ENCODE measurements around the gene LCN9.

The LCN9 gene

DNA sequence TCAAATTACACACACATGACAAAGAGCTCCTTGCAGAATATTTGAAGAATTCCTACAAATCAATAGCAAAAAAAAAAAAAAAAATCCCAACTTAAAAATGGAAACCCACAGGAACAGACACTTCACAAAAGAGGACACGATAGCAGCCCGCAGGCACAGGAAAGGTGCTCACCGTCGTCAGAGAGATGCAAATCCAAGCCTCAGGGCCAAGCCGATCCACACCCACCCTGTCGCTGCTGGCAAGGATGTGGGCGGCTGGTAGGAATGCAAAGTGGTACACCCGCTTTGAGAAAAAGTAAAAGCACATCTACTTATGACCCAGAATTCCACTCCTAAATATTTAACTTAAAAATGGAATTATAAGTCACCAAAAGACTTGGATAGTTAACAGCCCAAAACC, 10.8 kb downstream of the LCN9 start:
- no peak for FAIRE-seq

DNA sequence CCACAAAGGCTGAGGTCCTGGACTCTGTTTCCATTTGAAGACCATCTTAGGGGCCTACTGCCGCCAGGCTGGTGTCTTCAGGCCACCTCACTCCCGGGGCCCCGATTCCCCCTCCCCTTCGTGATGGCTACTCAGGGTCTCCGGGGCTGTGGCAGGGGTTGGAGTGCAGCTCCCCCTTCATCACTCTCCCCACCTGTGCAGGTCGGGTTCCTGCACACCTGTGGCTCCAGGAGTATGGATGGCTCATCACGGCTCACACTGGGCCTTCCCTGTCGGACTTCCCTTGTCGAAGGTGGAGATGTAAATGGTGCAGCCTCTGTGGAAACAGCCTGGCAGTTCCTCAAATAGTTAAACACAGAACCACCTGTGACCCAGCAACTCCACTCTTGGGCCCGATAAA, 11.9 kb downstream of the LCN9 start:
- no peak for FAIRE-seq

DNA sequence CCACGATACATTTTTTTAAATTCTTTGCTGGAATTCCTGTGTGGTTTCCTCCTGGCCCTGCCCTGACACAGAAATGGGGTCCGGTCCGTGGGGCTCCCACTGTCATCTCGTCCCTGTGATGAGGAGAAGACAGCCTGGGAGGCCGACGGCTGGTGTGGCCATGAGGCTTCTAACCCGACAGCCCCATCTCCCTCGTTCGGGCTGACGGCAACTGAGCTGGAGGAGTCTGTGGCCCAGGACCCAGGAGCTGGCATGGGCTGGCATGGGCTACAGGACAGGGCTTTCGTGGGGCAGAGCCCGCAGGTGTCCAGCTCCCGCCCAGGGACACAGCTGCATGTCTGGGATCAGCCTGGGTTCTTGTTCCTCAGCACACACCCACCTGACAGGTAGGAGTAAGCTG, 13.8 kb downstream of the LCN9 start:
- no peak for FAIRE-seq

DNA sequence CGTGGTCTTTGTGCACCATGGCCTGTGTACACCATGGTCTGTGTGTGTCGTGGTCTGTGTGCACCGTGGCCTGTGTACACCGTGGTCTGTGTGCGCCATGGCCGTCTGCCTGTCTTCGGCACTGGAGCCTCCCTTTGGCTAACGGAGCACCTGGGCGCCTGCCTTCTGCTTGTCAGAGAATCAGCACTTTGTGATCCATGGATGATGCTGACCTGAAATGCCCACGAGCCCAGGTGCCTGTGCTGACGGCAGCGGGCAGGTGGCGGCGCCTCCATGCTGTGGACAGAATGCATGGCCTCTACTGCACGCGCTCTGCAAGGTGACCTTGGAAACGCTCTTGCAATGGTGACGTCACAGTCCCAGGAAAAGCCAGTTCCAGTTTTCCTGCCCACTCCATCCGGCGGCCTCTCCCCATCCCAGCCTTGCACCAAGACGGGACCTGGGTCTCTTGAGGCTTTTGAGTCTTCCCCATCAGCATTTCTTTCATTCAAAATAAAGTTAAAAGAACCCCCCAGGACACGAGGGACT, 14.6 kb downstream of the LCN9 start:
- no peak for FAIRE-seq

DNA sequence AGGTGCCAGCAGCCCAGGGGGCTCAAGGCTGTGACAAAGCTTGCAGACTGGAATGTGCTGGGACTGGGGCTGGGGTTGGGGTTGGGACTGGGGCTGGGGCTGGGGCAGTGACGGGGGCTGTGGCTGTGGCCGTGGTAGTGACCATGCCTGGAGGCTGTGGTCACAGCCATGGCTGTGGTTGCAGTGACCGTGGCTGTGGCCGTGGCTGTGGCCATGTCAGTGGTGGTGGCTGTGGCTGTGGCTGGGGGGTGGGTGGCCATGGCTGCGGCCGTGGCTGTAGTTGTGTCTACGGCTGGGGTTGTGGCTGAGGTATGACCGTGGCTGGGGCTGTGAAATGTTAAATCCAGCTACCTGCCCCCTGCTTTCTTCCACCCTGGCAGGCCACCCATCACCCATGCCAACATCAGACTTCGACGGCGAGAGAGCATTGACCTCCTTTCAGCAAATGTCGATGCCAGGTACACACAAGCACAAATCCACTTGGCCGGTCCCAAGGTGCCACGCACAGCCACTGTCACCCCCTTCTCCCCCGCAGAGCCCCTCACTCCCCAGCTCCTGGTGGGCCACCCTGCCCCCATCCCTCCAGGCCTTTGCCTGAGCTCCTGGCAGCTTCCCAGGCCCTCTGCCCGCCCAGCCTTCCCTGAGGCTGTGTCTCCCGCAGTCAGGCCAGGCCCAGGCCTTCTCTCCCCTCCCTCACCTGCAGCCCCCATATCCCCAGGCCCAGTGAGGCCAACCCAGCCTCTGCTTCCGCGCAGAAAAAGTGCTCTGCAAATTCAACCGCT, 15.3 kb downstream of the LCN9 start:
- FAIRE-seq, result no peak

DNA sequence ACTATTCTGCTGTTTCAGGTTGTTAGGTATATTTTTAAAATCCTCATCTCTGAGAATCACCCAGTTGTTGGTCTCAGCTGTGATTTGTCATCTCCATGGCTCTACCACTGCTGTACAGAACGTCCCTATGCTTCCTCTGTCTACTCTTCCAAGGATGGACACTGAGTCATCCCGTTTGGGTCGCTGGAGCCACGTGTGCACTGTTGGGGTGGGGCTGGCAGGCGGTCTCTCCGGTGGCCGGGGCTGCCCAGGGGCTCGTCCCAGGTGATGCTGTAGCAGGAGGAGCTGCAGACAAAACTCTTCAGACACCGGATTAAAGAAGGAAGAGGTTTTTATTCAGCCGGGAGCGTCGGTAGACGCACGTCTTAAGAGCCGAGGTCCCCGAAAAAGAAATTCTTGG, 16.9 kb downstream of the LCN9 start:
- no peak for FAIRE-seq

DNA sequence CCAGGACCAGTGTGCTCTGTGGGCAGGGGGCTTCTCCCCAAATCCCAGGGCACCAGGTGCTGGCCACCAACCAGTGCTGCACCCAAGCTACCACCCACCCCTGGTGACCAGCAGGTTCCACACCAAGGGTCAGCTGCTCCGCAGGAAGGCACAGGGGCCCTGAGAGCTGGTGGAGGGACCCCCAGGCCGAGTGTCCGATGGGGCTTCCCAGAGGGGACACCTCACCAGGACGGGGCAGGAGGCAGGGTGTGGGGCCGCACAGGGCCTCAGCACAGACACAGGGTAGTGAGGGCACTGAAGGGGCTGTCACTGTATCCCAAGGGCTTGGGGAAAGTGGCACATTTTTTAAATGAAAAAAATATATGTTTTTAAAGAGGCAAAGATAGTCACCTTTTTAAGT, 18.1 kb downstream of the LCN9 start:
- FAIRE-seq, result no peak

DNA sequence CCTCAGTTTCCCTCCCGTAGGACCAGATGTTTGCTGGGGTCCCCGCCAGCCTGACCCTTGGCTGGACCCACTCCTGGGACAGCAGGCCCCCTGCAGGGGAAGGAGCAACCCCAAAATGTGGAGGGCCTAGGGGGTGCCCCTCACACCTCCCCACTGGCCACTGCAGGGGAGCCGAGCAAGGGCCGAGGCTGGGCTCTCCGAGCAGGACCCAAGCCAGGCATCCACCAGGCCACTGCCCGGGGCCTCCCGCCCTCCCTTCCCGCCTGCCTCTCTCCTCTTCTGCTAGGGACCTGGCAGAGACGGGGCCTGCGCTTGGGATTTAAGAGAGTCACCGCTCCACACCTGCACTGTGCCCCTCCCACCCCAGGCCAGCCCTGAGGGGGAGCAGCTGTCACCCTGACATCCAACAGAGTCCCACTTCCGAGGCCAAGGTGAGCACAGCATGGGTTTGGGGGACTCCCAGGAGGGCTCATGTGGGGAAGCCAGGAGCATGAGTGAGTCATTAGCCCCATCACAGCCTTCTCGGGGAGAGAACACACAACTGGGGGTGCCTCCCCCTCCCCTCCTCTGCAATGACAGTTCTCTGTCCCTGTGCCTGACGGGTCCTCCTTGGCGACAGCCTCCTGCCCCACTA, 20.4 kb downstream of the LCN9 start:
- no peak for FAIRE-seq

DNA sequence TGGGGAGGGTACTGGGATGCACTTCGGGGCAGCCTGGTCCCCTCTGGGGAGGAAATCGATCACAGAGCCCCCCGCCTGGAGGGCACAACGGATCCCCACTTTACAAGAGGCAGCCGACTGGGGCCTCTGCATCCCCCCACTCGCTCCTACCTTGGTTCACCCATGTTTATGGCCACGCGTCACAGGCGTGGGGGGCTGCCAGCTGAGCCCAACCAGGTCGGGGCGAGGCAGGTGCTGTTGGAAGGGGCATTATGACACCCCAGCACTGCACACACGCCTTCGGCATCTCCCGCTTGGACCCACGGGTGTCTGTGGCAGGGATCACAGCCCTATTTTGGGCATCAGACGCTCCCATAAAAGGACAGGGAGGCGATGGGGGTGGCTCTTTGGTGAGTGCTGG, 21.6 kb downstream of the LCN9 start:
- no peak for FAIRE-seq

- FAIRE-seq, result no peak
Measured at GRCh38 chr9:135687216-135687615, 24.1 kb downstream of the LCN9 start.

DNA sequence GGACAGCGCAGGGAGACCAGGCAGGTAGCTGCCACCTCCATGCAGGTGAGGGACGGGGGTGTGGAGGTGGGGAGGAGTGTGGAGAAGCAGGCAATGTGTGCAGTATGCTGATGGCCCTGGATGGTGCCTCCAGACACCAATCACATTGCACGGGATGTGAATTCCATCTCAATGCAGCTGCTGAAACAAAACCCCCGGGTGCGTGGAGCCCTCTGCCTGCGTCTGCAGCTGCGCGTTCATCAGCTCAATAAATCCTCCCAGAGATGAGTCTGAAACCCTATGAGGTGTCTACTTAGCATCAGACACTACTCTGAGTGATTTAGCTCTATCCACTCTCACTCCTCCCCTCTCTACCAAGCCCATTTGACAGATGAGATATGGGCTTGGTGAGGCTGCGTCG, 25.9 kb downstream of the LCN9 start:
- no peak for FAIRE-seq

- FAIRE-seq, result no peak
Measured at GRCh38 chr9:135690836-135691570, 27.9 kb downstream of the LCN9 start.

DNA sequence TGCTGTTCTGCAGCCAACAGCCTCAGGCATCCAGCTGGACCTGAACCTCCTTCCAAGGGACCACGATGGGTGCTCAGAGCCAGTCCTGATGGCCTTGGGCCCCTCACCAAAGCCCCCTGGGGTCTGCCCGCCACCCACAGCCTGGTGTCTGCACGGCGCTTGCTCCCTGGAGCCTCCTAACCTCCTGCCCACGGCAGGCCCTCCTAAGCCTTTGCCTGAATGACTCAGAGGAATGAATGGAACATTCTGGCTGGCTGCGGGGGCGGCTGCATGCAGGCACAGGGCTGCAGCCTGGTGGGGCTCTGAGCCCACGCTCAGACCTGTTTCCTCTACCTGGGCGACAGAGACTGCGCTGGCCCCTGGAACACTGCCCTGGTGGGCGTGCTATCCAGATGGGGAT, 29.3 kb downstream of the LCN9 start:
- FAIRE-seq, result no peak

- FAIRE-seq, result no peak
Measured at GRCh38 chr9:135693265-135693664, 30.2 kb downstream of the LCN9 start.

- FAIRE-seq, result no peak
Measured at GRCh38 chr9:135693771-135694170, 30.7 kb downstream of the LCN9 start.

GRCh38 chr9:135694414-135694813, 31.3 kb downstream of the LCN9 start:
- no peak for FAIRE-seq

DNA sequence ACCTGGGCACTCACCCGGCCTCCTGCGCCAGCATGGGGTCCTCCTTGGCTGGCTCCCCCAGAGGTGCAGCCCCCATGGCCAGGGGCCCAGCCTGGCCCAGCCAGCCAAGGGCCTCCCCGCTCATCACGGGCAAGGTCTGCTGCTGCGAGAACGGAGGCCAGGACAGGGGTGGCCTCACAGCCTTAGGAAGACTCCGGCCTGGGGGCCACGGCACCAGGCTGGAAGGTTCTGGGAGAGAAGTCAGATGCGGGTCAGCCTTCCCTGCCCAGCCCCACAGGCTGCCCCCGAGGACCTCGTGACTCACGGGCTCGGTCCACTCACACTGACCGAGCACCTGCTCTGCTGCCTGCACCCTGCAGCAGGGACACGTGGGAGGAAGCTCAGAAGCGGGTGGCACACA, 31.9 kb downstream of the LCN9 start:
- no peak for FAIRE-seq

- FAIRE-seq, result no peak
Measured at GRCh38 chr9:135695642-135696041, 32.5 kb downstream of the LCN9 start.

DNA sequence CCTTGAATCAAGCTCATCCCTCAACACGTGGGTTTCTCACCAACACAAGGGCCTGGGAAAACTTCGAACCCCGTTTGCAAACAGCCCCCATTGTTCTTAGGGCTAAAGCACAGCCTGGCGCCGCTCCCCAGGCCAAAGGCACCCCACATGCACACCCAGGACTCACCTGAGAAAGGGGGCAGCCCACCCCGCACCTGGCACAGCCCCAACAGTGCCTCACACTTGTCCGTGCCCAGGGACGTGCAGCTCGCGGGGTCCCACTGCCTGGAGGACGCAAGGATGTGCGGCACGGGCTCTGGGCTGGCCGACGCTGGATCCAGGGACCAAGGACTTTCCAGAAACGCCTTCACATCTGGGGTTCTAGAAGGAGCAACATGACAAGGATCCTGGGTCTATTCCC, 33.3 kb downstream of the LCN9 start:
- no peak for FAIRE-seq

GRCh38 chr9:135697226-135697625, 34.1 kb downstream of the LCN9 start:
- FAIRE-seq, result no peak

- FAIRE-seq, result no peak
Measured at GRCh38 chr9:135698236-135698635, 35.1 kb downstream of the LCN9 start.

DNA sequence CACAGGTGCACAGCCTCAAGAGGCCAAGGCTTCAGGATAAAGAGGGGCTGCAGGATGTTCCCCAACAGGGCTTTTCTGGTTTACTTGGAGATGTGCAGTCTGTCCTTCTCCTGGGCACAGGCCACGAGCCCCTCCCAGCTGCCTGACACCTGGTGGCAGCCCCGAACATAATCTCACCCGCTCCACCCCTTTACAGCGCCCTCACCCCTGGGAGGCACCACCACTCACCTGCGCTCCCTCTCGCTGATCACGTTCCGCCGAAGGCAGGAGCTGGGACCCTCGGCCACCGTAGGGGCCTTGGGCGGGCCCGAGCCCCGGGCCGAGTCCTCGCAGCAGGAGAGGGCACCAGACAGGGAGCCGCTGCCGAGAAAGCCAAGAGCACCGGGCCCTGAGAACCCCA, 35.7 kb downstream of the LCN9 start:
- FAIRE-seq, result no peak

DNA sequence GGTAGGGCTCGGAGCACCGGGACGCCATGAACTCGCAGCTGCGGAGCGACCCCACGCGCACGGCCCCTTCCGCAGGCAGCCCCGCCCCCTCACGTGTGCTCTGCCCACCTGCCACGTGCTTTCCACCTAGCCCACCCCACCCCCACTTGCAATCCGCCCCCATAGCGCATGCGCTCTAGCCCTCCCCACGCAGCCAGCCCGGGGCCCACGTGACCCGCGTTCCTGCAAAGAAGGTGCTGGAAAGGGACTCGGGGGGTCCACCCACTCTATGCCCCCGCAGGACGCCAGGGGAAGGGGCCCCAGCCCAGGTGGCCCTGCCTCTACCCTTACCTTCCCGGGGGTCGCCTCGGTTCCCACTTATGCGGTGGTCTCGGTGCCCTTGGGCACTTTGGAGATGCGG, 36.3 kb downstream of the LCN9 start, which contains the start of gene SOHLH1:
SOHLH1 (minus strand) TSS at position 42 of the 400 bp plus-strand sequence; CDS start at position 28, 14 bp downstream.
- FAIRE-seq, result no peak

GRCh38 chr9:135700525-135700924, 37.4 kb downstream of the LCN9 start:
- FAIRE-seq, result no peak
